Right lobe of liver (tissue), 4 donors: Measurements from ENCODE around the gene CHAF1A.

Experiments
- POLR2A ChIP-seq: fragments of 450-650 bp; IDR thresholded peaks from one replicate; pipeline ENCODE4 v1.6.1; 2017; ENCODE audit warnings: antibody characterized with exemption, mild to moderate bottlenecking
- TF ChIP-seq, protein P1 (sequence below), 4 donors: fragments of 200-600 bp in 3 of 4; fragments of 450-650 bp in 1 of 4; IDR thresholded peaks; one replicate each; pipeline versions ENCODE4 v1.5.1 to v1.8.0; 2016 to 2022; ENCODE audit warnings: antibody characterized with exemption in 4 of 4, mild to moderate bottlenecking in 2 of 4
- donor health status: DM: no; HTN: no; CAD: no.
- donor health status: DM: no; HTN: no; CAD: no.
- donor health status: DM: no; HTN: yes; CAD: no.

- TF ChIP-seq, protein P1, sequence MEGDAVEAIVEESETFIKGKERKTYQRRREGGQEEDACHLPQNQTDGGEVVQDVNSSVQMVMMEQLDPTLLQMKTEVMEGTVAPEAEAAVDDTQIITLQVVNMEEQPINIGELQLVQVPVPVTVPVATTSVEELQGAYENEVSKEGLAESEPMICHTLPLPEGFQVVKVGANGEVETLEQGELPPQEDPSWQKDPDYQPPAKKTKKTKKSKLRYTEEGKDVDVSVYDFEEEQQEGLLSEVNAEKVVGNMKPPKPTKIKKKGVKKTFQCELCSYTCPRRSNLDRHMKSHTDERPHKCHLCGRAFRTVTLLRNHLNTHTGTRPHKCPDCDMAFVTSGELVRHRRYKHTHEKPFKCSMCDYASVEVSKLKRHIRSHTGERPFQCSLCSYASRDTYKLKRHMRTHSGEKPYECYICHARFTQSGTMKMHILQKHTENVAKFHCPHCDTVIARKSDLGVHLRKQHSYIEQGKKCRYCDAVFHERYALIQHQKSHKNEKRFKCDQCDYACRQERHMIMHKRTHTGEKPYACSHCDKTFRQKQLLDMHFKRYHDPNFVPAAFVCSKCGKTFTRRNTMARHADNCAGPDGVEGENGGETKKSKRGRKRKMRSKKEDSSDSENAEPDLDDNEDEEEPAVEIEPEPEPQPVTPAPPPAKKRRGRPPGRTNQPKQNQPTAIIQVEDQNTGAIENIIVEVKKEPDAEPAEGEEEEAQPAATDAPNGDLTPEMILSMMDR (IDR thresholded peaks at IDR 0.05) = no peak
- no peak for TF ChIP-seq POLR2A
Measured at GRCh38 chr19:4376991-4377781, 25.3 kb upstream of the CHAF1A start.
